Breast epithelium (tissue), 3 donors: ENCODE results near the gene MAP3K7.

Experiments used
- POLR2A ChIP-seq: fragments of 450-650 bp; IDR thresholded peaks from one replicate; pipeline ENCODE4 v1.6.1; 2016; ENCODE audit warnings: antibody characterized with exemption, mild to moderate bottlenecking, moderate library complexity
- POLR2AphosphoS5 ChIP-seq, 3 donors: sonication (generic); formaldehyde crosslinking; IDR thresholded peaks; one replicate each; pipeline ENCODE4 v1.6.1; 2017; ENCODE audit warnings: antibody characterized with exemption in 3 of 3
- TF ChIP-seq, protein P1 (sequence below), 3 donors: fragments of 450-650 bp; IDR thresholded peaks; one replicate each; pipeline ENCODE4 v1.5.1; 2016 to 2017; ENCODE audit warnings: antibody characterized with exemption in 3 of 3, mild to moderate bottlenecking in 3 of 3, moderate library complexity in 3 of 3

DNA sequence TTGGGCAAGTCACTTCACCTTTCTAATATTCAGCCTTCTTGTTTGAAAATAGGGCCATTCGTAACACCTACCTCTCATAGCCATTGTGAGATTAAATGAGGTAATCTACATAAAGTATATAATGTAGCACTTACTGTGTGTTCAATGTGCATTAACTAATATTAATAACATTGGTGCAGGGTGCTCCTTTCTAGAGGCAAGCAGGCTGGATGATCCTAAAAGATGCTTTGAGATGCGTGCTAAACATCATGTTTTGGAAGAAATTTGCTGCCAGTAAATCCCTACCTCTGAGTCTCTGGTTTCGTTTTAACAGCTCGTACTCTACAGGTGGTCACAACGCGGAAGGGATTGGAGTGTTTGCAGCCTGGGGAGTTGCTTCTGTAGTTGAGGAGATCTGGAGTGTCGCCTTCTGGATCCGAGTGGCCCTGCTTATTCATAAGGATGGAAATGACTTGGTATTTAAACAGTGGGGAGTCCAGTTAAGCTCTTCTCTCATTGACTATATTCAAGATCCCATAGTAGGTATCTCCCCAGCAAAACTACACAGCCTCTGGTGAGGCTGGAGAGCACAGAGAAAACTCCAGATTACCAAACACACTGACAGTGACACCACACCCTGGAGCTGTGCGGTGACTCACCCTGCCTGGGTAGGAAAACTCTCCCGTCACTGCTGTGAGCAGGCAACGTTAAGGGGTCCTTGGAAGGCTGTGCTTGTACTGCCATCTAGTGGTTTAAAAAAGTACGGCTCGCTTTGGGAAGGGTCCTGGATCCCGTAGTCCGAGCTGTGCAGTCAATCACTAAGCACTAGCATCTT lies 107.9 kb downstream of the MAP3K7 start:
- TF ChIP-seq POLR2A, result no peak
- TF ChIP-seq, protein P1, sequence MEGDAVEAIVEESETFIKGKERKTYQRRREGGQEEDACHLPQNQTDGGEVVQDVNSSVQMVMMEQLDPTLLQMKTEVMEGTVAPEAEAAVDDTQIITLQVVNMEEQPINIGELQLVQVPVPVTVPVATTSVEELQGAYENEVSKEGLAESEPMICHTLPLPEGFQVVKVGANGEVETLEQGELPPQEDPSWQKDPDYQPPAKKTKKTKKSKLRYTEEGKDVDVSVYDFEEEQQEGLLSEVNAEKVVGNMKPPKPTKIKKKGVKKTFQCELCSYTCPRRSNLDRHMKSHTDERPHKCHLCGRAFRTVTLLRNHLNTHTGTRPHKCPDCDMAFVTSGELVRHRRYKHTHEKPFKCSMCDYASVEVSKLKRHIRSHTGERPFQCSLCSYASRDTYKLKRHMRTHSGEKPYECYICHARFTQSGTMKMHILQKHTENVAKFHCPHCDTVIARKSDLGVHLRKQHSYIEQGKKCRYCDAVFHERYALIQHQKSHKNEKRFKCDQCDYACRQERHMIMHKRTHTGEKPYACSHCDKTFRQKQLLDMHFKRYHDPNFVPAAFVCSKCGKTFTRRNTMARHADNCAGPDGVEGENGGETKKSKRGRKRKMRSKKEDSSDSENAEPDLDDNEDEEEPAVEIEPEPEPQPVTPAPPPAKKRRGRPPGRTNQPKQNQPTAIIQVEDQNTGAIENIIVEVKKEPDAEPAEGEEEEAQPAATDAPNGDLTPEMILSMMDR (IDR thresholded peaks at IDR 0.05), result peak; percentile 88 to 92 (median 92)
- TF ChIP-seq POLR2AphosphoS5 (IDR thresholded peaks at IDR 0.05), result peak; percentile 57 to 71 (median 69)
